CD14-positive monocyte (primary cell): ENCODE data around the gene TFF1. TPM values are rescaled to one million over a fixed set of nuclear protein-coding genes. Genes with fewer than 3 reads are reported as not detected.

Experiments
- DNase-seq, 3 donors: peaks; one replicate each; pipeline ENCODE4 v3.0.0-alpha.2; 2011 to 2022
- H2AFZ ChIP-seq: 2 replicates; pipeline ENCODE4 v1.6.0; 2012; ENCODE audit warnings: mild to moderate bottlenecking, low read depth, low read length, inconsistent platforms; ENCODE audit not compliant: insufficient read depth, poor library complexity, severe bottlenecking
- H3K27ac ChIP-seq, 2 donors: 1 replicate in 1 of 2; 2 replicates in 1 of 2; pipeline ENCODE4 v1.5.1; 2012 to 2013; ENCODE audit warnings: low read length in 2 of 2, control low read depth in 1 of 2, inconsistent platforms in 1 of 2, low read depth in 1 of 2, mild to moderate bottlenecking in 1 of 2
- H3K27me3 ChIP-seq, 2 donors: one replicate each; pipeline versions ENCODE4 v1.6.0 to v1.6.1; 2011 to 2013; ENCODE audit warnings: low read length in 2 of 2; ENCODE audit not compliant: control insufficient read depth in 2 of 2, insufficient read depth in 2 of 2
- H3K36me3 ChIP-seq, 2 donors: replicated peaks in 1 of 2; 1 replicate in 1 of 2; 2 replicates in 1 of 2; pipeline versions ENCODE4 v1.5.1 to v1.6.1; 2012 to 2013; ENCODE audit warnings: low read length in 2 of 2, control low read depth in 1 of 2, inconsistent platforms in 1 of 2, mild to moderate bottlenecking in 1 of 2; ENCODE audit not compliant: insufficient read depth in 2 of 2, control insufficient read depth in 1 of 2
- H3K4me1 ChIP-seq, 2 donors: 1 replicate in 1 of 2; 2 replicates in 1 of 2; pipeline versions ENCODE4 v1.5.1 to v1.6.1; 2012 to 2013; ENCODE audit warnings: low read length in 2 of 2, control low read depth in 1 of 2, inconsistent platforms in 1 of 2, mild to moderate bottlenecking in 1 of 2, moderate library complexity in 1 of 2; ENCODE audit not compliant: insufficient read depth in 2 of 2, control insufficient read depth in 1 of 2
- H3K4me2 ChIP-seq: replicated peaks from 2 replicates; pipeline ENCODE3; 2012; ENCODE audit warnings: low read length, moderate library complexity, mild to moderate bottlenecking; ENCODE audit not compliant: poor library complexity, severe bottlenecking; ENCODE audit errors: extremely low read depth
- H3K4me3 ChIP-seq, 3 experiments: fragments of 200-600 bp in 1 of 3; sonication (generic) in 1 of 3; replicated peaks in 1 of 3; 1 replicate in 2 of 3; 2 replicates in 1 of 3; pipeline ENCODE4 v1.5.1; 2011 to 2013; ENCODE audit warnings: low read length in 3 of 3, mild to moderate bottlenecking in 3 of 3, control low read depth in 2 of 3, low read depth in 2 of 3, inconsistent platforms in 1 of 3, moderate library complexity in 1 of 3
- H3K79me2 ChIP-seq: 2 replicates; pipeline ENCODE4 v1.6.0; 2012; ENCODE audit warnings: mild to moderate bottlenecking, control low read depth, inconsistent platforms, low read length, moderate library complexity; ENCODE audit not compliant: insufficient read depth
- H3K9ac ChIP-seq: 2 replicates; pipeline ENCODE4 v1.6.0; 2017; ENCODE audit warnings: low read length, mild to moderate bottlenecking; ENCODE audit not compliant: insufficient read depth, poor library complexity, severe bottlenecking
- H3K9me3 ChIP-seq, 2 donors: replicated peaks in 1 of 2; 1 replicate in 1 of 2; 2 replicates in 1 of 2; pipeline versions ENCODE4 v1.5.1 to v1.6.1; 2012 to 2013; ENCODE audit warnings: low read length in 2 of 2, control low read depth in 1 of 2; ENCODE audit not compliant: control insufficient read depth in 1 of 2, insufficient read depth in 1 of 2
- H4K20me1 ChIP-seq: 2 replicates; pipeline ENCODE4 v1.6.0; 2012; ENCODE audit warnings: mild to moderate bottlenecking, low read length, control low read depth, moderate library complexity; ENCODE audit not compliant: insufficient read depth
- H3K27ac Mint-ChIP-seq, 7 donors: one replicate each; pipeline ENCODE4 v1.8.0; 2020; ENCODE audit warnings: mild to moderate bottlenecking in 7 of 7, mixed read lengths in 7 of 7, moderate library complexity in 6 of 7, inconsistent platforms in 2 of 7
- H3K27me3 Mint-ChIP-seq, 3 donors: one replicate each; pipeline ENCODE4 v1.8.0; 2021 to 2022; ENCODE audit warnings: low read depth in 3 of 3, mild to moderate bottlenecking in 3 of 3, mixed read lengths in 3 of 3, moderate library complexity in 3 of 3, inconsistent platforms in 1 of 3
- H3K36me3 Mint-ChIP-seq, 2 donors: one replicate each; pipeline ENCODE4 v1.8.0; 2020; ENCODE audit warnings: mixed read lengths in 2 of 2, inconsistent platforms in 1 of 2, mild to moderate bottlenecking in 1 of 2
- H3K4me1 Mint-ChIP-seq: one replicate; pipeline ENCODE4 v1.8.0; 2020; ENCODE audit warnings: mild to moderate bottlenecking, mixed read lengths
- H3K4me3 Mint-ChIP-seq, 2 donors: one replicate each; pipeline ENCODE4 v1.8.0; 2020; ENCODE audit warnings: mild to moderate bottlenecking in 2 of 2, mixed read lengths in 2 of 2, moderate library complexity in 1 of 2
- H3K9me3 Mint-ChIP-seq, 7 donors: one replicate each; pipeline ENCODE4 v1.8.0; 2020 to 2022; ENCODE audit warnings: mixed read lengths in 7 of 7, mild to moderate bottlenecking in 6 of 7, moderate library complexity in 6 of 7, inconsistent platforms in 2 of 7
- CTCF ChIP-seq: fragments of 200-600 bp; IDR thresholded peaks from one replicate; pipeline ENCODE4 v1.8.0; 2022; ENCODE audit warnings: antibody characterized with exemption, mild to moderate bottlenecking
- WGBS: methylation state at CpG from one replicate; pipeline ENCODE4 v1.1.5; 2013; ENCODE audit warnings: missing lambda C conversion rate; ENCODE audit not compliant: insufficient coverage; 5-methylcytosine and 5-hydroxymethylcytosine counted together
- intact Hi-C, 2 donors: fragments of 100-400 bp; cut with micrococcal nuclease; formaldehyde crosslinking; loops; one replicate each; pipeline versions ENCODE4 v1.15.0 to v1.15.1; 2023
- polyA plus RNA-seq, 3 donors: library from polyadenylated mRNA; depleted of rRNA in 1 of 3; unstranded in 2 of 3; stranded (reverse) in 1 of 3; fragments of 300-500 nt in 2 of 3; fragments of >200 nt in 1 of 3; fragmentation: Illumina TruSeq in 2 of 3; gene quantifications; 1 replicate in 2 of 3; 2 replicates in 1 of 3; pipeline ENCODE4 v1.2.3, GENCODE V29; 2012 to 2021

TFF1 gene
- polyA plus RNA-seq, 3 donors = not detected

GRCh38 chr21:42404539-42404938, 38.2 kb upstream of the TFF1 start:
- H3K27me3 ChIP-seq = no peaks in the 10 kb centered on the region
- H3K36me3 ChIP-seq = no peaks in the 10 kb centered on the region
- peaks cover 12% of the 10 kb centered on the region for H3K4me1 Mint-ChIP-seq
- H3K79me2 ChIP-seq = no peaks in the 10 kb centered on the region
- H3K9me3 ChIP-seq = no peaks in the 10 kb centered on the region
- DNase-seq = no peak
- no peaks in the 10 kb centered on the region for H3K27me3 Mint-ChIP-seq
- H3K36me3 Mint-ChIP-seq = no peaks in the 10 kb centered on the region
- peaks cover 8 to 11% of the 10 kb centered on the region in 2 donors for H3K4me1 ChIP-seq
- no peak overlapping the region for H2AFZ ChIP-seq
- peak overlapping the region in 1 of 2 donors; percentile 31 for H3K4me3 Mint-ChIP-seq
- TF ChIP-seq CTCF = no peak
- no peaks in the 10 kb centered on the region for H4K20me1 ChIP-seq
- WGBS = 95% methylated on average over 10 of the region's 10 CpGs
- no peak overlapping the region for H3K4me2 ChIP-seq
- H3K27ac Mint-ChIP-seq = peak overlapping the region in 1 of 7 donors; percentile 15
- no peak overlapping the region for H3K27ac ChIP-seq
- intact Hi-C loops = no loop called here
- H3K4me3 ChIP-seq = no peak overlapping the region
- H3K9me3 Mint-ChIP-seq = peaks cover 0 to 5% (median 2%) of the 10 kb centered on the region in 7 donors
- no peak overlapping the region for H3K9ac ChIP-seq

DNA sequence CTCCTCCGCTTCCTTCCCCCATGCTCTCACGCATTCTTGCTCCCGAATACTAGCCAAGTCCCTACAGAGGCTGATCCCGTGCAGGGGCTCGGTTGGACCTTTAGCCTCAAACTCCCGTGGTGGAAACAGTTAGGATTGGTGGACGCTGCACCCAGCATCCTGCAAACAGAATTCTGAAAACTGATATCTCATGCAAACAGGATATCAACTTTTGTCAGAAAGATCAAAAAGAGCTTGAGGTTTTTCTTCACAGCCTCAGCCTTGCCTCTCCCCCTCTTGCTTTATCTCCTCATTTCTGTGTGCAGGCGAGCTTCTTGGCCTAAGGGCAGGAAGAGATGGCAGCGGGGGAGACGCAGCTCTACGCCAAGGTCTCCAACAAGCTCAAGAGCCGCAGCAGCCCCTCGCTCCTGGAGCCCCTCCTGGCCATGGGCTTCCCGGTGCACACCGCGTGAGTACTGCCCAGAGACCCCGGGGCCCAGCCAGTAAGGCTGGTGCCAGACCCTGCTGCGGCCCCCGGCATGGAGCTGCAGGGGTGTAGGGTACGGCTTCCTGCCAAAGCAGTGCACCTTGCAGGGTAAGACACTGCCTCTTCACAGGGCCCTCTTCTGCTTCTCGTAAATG, 37.4 kb upstream of the TFF1 start, which contains the start of gene UBASH3A:
Gene UBASH3A, plus strand, starts transcription at position 292 of the 621 bp plus-strand sequence. Its CDS starts 44 bp downstream, at position 336.
- no peak within 1 kb of the TSS for H3K9ac ChIP-seq
- peaks cover 8 to 11% of the 10 kb centered on the region in 2 donors for H3K4me1 ChIP-seq
- H3K36me3 ChIP-seq = no peaks in the 10 kb centered on the region
- Mint-ChIP-seq H3K4me3 (peak within 1 kb of the TSS in 1 of 2 donors; percentile 31), H3K9me3 (peaks cover 0 to 5% (median 2%) of the 10 kb centered on the region in 7 donors), H3K36me3 (no peaks in the 10 kb centered on the region), H3K27ac (peak within 1 kb of the TSS in 1 of 7 donors; percentile 15), H3K27me3 (no peaks in the 10 kb centered on the region), H3K4me1 (peaks cover 12% of the 10 kb centered on the region)
- 89% methylated on average over 20 of the region's 21 CpGs for WGBS
- intact Hi-C loops = no loop called here
- no peak for TF ChIP-seq CTCF
- H2AFZ ChIP-seq = no peak within 1 kb of the TSS
- no peak within 1 kb of the TSS for H3K27ac ChIP-seq
- no peaks in the 10 kb centered on the region for H4K20me1 ChIP-seq
- no peaks in the 10 kb centered on the region for H3K79me2 ChIP-seq
- H3K4me2 ChIP-seq = no peak within 1 kb of the TSS
- H3K4me3 ChIP-seq = no peak within 1 kb of the TSS
- H3K9me3 ChIP-seq = no peaks in the 10 kb centered on the region
- no peak for DNase-seq
- no peaks in the 10 kb centered on the region for H3K27me3 ChIP-seq
